AG04450 (cell line): ENCODE measurements around the gene SRPRB. TPM values are rescaled to one million over a fixed set of nuclear protein-coding genes. Genes with fewer than 3 reads are reported as not detected.

Source experiments
- CTCF ChIA-PET: fragments of 300-600, 350-600 bp; formaldehyde crosslinking; extraction: SDS; loops from one replicate; lab custom pipeline; 2022; ENCODE audit warnings: antibody characterized with exemption, inconsistent platforms; lab: Charles Lee
- POLR2A ChIA-PET: fragments of 350-600 bp; formaldehyde crosslinking; extraction: SDS; loops from one replicate; lab custom pipeline; 2021; ENCODE audit warnings: antibody characterized with exemption, inconsistent platforms; lab: Yijun Ruan, JAX
- DNase-seq: peaks from one replicate; pipeline ENCODE4 v3.0.0-alpha.2; 2011; ENCODE audit warnings: low read depth, low spot score
- H3K27ac ChIP-seq: one replicate; pipeline ENCODE4 v1.5.1; 2012; ENCODE audit warnings: low read depth, low read length, control low read depth
- H3K27me3 ChIP-seq: one replicate; pipeline ENCODE4 v1.6.0; 2012; ENCODE audit warnings: low read length; ENCODE audit not compliant: control insufficient read depth, insufficient read depth
- H3K4me3 ChIP-seq: 2 replicates; pipeline ENCODE4 v1.5.1; 2011; ENCODE audit warnings: mild to moderate bottlenecking, low read depth, low read length, control low read depth
- H3K9me3 ChIP-seq: 2 replicates; pipeline ENCODE4 v1.5.1; 2012; ENCODE audit warnings: low read length; ENCODE audit not compliant: control insufficient read depth, insufficient read depth
- CTCF ChIP-seq: IDR thresholded peaks from 2 replicates; pipeline ENCODE4 v1.5.1; 2011; ENCODE audit warnings: low read depth, low read length, control low read depth, inconsistent platforms
- polyA plus RNA-seq: library from polyadenylated mRNA; depleted of rRNA; stranded (reverse); fragments of >200 nt; gene quantifications from 2 replicates; pipeline ENCODE4 v1.2.3, GENCODE V29; 2011

Gene SRPRB
- polyA plus RNA-seq, 1 experiment, result 61.6 TPM

GRCh38 chr3:133857767-133858166 is 52.2 kb downstream of the SRPRB start:
- Histone ChIP-seq H3K27ac (no peak overlapping the region), H3K9me3 (no peaks in the 10 kb centered on the region), H3K4me3 (no peak overlapping the region), H3K27me3 (peaks cover 4% of the 10 kb centered on the region)
- POLR2A ChIA-PET, result no interaction called here
- CTCF ChIA-PET, result interaction anchor here (0.6 kb wide), 1 partner anchor 39 kb away, joined by 4 read pairs; no protein-coding TSS in a partner anchor
- DNase-seq, result no peak
- TF ChIP-seq CTCF, result no peak

- Histone ChIP-seq H3K27me3 (peaks cover 11% of the 10 kb centered on the region), H3K27ac (no peak overlapping the region), H3K4me3 (no peak overlapping the region), H3K9me3 (no peaks in the 10 kb centered on the region)
- DNase-seq, result no peak
- ChIA-PET CTCF (no interaction called here), POLR2A (no interaction called here)
- TF ChIP-seq CTCF, result no peak
Measured at GRCh38 chr3:133859381-133860234, 54.0 kb downstream of the SRPRB start.

GRCh38 chr3:133860519-133860918 is 54.9 kb downstream of the SRPRB start:
- no peak overlapping the region for H3K27ac ChIP-seq
- TF ChIP-seq CTCF, result no peak
- no peak for DNase-seq
- no peak overlapping the region for H3K4me3 ChIP-seq
- POLR2A ChIA-PET, result no interaction called here
- H3K27me3 ChIP-seq, result peaks cover 16% of the 10 kb centered on the region
- no peaks in the 10 kb centered on the region for H3K9me3 ChIP-seq
- CTCF ChIA-PET, result no interaction called here

- no peak overlapping the region for H3K4me3 ChIP-seq
- no peak for DNase-seq
- TF ChIP-seq CTCF, result no peak
- ChIA-PET CTCF (no interaction called here), POLR2A (no interaction called here)
- H3K27me3 ChIP-seq, result peaks cover 25% of the 10 kb centered on the region
- no peak overlapping the region for H3K27ac ChIP-seq
- H3K9me3 ChIP-seq, result no peaks in the 10 kb centered on the region
Measured at GRCh38 chr3:133862161-133862560, 56.5 kb downstream of the SRPRB start.

GRCh38 chr3:133863911-133864310 is 58.3 kb downstream of the SRPRB start:
- POLR2A ChIA-PET, result no interaction called here
- CTCF ChIA-PET, result no interaction called here
- Histone ChIP-seq H3K9me3 (no peaks in the 10 kb centered on the region), H3K27ac (no peak overlapping the region), H3K27me3 (peaks cover 30% of the 10 kb centered on the region), H3K4me3 (no peak overlapping the region)
- TF ChIP-seq CTCF, result no peak
- DNase-seq, result no peak
